ENCODE measurements around the gene GP5.

GP5 gene

GRCh38 chr3:194384569-194385001 lies 14.5 kb downstream of the GP5 start:
- H3K36me3 Mint-ChIP-seq (ENCODE audit: low read depth) = peaks cover 3% of the 10 kb centered on the region
- DNase-seq = no peak
- H3K27me3 Mint-ChIP-seq (ENCODE audit: low read depth, poor library complexity) = peaks cover 25% of the 10 kb centered on the region
- H3K27ac Mint-ChIP-seq = no peak overlapping the region
- no peak overlapping the region for H3K4me3 Mint-ChIP-seq
- TF ChIP-seq, protein P1, sequence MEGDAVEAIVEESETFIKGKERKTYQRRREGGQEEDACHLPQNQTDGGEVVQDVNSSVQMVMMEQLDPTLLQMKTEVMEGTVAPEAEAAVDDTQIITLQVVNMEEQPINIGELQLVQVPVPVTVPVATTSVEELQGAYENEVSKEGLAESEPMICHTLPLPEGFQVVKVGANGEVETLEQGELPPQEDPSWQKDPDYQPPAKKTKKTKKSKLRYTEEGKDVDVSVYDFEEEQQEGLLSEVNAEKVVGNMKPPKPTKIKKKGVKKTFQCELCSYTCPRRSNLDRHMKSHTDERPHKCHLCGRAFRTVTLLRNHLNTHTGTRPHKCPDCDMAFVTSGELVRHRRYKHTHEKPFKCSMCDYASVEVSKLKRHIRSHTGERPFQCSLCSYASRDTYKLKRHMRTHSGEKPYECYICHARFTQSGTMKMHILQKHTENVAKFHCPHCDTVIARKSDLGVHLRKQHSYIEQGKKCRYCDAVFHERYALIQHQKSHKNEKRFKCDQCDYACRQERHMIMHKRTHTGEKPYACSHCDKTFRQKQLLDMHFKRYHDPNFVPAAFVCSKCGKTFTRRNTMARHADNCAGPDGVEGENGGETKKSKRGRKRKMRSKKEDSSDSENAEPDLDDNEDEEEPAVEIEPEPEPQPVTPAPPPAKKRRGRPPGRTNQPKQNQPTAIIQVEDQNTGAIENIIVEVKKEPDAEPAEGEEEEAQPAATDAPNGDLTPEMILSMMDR (IDR thresholded peaks at IDR 0.05) = no peak
- H3K4me1 Mint-ChIP-seq = peaks cover 67% of the 10 kb centered on the region
- peaks cover 5% of the 10 kb centered on the region for H3K9me3 Mint-ChIP-seq

DNA sequence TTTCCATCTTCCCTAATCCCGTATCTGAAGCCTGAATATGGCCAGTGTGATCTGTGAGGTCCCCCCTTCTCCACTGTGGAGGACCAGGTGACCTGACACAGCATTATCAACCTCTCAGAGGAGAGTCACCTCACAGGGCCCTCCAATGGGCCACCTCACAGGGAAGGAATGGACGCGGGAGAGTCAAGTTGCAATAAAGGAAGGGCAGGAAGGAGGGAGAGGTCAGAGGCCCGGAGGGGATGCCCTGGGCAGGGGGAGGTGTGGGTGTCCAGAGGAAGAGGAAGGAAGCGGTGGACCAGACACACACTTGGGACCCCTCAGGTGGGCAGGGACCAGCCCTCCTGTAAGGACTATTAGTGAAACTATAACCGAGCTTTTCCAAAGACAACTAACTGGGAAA lies 14.9 kb downstream of the GP5 start:
- Mint-ChIP-seq H3K4me1 (peaks cover 72% of the 10 kb centered on the region), H3K27me3 (ENCODE audit: low read depth, poor library complexity) (peaks cover 23% of the 10 kb centered on the region), H3K36me3 (ENCODE audit: low read depth) (no peaks in the 10 kb centered on the region), H3K27ac (peak overlapping the region; percentile 49), H3K9me3 (peaks cover under 1% of the 10 kb centered on the region), H3K4me3 (no peak overlapping the region)
- DNase-seq = no peak
- TF ChIP-seq, protein P1 (IDR thresholded peaks at IDR 0.05) = no peak

- H3K9me3 Mint-ChIP-seq = no peaks in the 10 kb centered on the region
- TF ChIP-seq, protein P1 (IDR thresholded peaks at IDR 0.05) = no peak
- peaks cover 27% of the 10 kb centered on the region for H3K27me3 Mint-ChIP-seq (ENCODE audit: low read depth, poor library complexity)
- no peak for DNase-seq
- H3K36me3 Mint-ChIP-seq (ENCODE audit: low read depth) = no peaks in the 10 kb centered on the region
- H3K4me3 Mint-ChIP-seq = no peak overlapping the region
- H3K4me1 Mint-ChIP-seq = peaks cover 76% of the 10 kb centered on the region
- H3K27ac Mint-ChIP-seq = no peak overlapping the region
Measured at GRCh38 chr3:194383276-194383940, 15.7 kb downstream of the GP5 start.

DNA sequence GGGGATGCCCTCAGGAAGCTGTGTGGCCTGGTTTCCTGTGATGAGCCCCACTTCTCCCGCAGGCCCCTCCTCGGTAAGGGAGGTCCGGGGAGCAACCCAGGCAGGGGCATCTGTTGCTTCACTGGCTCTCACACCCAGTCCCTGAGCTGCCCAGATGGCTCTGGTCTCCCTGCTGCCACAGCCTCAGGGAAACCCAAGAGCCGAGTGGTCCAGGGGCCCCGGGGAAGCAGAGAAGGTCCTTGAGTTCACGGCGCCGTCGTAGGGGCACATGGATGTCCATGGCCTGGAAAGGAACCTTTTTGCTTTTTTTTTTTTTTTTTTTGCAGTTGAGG lies 16.2 kb downstream of the GP5 start:
- H3K4me3 Mint-ChIP-seq = no peak overlapping the region
- H3K4me1 Mint-ChIP-seq = peaks cover 75% of the 10 kb centered on the region
- TF ChIP-seq, protein P1 (IDR thresholded peaks at IDR 0.05) = no peak
- H3K9me3 Mint-ChIP-seq = no peaks in the 10 kb centered on the region
- H3K36me3 Mint-ChIP-seq (ENCODE audit: low read depth) = no peaks in the 10 kb centered on the region
- peaks cover 27% of the 10 kb centered on the region for H3K27me3 Mint-ChIP-seq (ENCODE audit: low read depth, poor library complexity)
- no peak for DNase-seq
- H3K27ac Mint-ChIP-seq = no peak overlapping the region

GRCh38 chr3:194382196-194382891 lies 16.7 kb downstream of the GP5 start:
- H3K4me1 Mint-ChIP-seq = peaks cover 71% of the 10 kb centered on the region
- H3K36me3 Mint-ChIP-seq (ENCODE audit: low read depth) = no peaks in the 10 kb centered on the region
- TF ChIP-seq, protein P1 (IDR thresholded peaks at IDR 0.05) = no peak
- no peaks in the 10 kb centered on the region for H3K9me3 Mint-ChIP-seq
- no peak for DNase-seq
- no peak overlapping the region for H3K27ac Mint-ChIP-seq
- peaks cover 27% of the 10 kb centered on the region for H3K27me3 Mint-ChIP-seq (ENCODE audit: low read depth, poor library complexity)
- H3K4me3 Mint-ChIP-seq = no peak overlapping the region

DNA sequence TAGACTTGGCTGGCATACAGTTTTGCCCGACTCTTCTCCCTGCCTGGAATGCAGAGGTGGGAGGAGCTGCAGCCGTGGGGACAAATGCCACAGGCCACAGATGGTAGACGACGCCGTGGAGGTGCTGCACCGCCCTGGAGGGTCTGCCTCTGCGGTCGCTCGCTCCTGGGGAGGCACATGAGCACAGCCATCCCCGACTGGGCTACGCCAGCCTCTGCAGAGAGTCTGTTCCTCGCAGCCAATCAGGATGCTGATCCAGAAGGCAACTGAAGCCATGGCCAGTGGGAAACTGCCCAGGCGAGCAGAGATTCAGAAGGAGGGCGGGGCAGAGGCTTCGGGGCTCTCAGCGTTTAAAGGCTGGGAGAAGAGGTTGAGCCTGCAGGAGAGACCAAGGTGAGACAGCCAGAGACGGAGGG lies 17.6 kb downstream of the GP5 start:
- H3K27ac Mint-ChIP-seq = no peak overlapping the region
- H3K4me3 Mint-ChIP-seq = no peak overlapping the region
- DNase-seq = no peak
- H3K36me3 Mint-ChIP-seq (ENCODE audit: low read depth) = no peaks in the 10 kb centered on the region
- TF ChIP-seq, protein P1 (IDR thresholded peaks at IDR 0.05) = no peak
- peaks cover 28% of the 10 kb centered on the region for H3K27me3 Mint-ChIP-seq (ENCODE audit: low read depth, poor library complexity)
- no peaks in the 10 kb centered on the region for H3K9me3 Mint-ChIP-seq
- H3K4me1 Mint-ChIP-seq = peaks cover 69% of the 10 kb centered on the region

All from nephron progenitor cell (in vitro differentiated cells).